Neural progenitor cell (in vitro differentiated cells): ENCODE measurements around the gene IFT81.

ENCODE experiments used
- EZH2 ChIP-seq: fragments of 200-600 bp; sonication (generic); IDR thresholded peaks from 2 replicates; pipeline ENCODE4 v1.6.1; 2017; ENCODE audit warnings: antibody characterized with exemption, mild to moderate bottlenecking, moderate library complexity
- TF ChIP-seq, protein P1 (sequence below): fragments of 200-600 bp; sonication (generic); IDR thresholded peaks from 2 replicates; pipeline ENCODE4 v1.5.1; 2017; ENCODE audit warnings: antibody characterized with exemption, mild to moderate bottlenecking

DNA sequence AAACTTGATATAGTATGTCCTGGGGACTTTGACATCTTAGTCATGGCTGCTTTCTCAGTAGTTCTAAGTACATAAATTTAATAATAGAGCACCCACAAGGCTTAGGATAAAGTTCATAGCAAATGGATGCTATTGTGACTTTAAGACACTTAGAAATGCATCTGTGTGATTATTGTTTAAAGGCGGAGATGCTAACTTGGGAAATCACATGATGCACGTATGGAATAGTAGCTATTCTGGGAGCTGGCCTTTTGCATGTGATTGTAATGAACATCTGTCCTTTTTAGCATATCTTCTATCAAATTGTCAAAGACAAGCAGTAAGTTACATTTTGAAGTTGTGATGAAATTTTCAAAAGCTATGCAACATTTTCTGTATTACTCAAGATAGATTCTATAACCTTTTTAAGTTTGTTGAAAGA lies 110.2 kb downstream of the IFT81 start:
- TF ChIP-seq, protein P1, sequence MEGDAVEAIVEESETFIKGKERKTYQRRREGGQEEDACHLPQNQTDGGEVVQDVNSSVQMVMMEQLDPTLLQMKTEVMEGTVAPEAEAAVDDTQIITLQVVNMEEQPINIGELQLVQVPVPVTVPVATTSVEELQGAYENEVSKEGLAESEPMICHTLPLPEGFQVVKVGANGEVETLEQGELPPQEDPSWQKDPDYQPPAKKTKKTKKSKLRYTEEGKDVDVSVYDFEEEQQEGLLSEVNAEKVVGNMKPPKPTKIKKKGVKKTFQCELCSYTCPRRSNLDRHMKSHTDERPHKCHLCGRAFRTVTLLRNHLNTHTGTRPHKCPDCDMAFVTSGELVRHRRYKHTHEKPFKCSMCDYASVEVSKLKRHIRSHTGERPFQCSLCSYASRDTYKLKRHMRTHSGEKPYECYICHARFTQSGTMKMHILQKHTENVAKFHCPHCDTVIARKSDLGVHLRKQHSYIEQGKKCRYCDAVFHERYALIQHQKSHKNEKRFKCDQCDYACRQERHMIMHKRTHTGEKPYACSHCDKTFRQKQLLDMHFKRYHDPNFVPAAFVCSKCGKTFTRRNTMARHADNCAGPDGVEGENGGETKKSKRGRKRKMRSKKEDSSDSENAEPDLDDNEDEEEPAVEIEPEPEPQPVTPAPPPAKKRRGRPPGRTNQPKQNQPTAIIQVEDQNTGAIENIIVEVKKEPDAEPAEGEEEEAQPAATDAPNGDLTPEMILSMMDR, result no peak
- no peak for TF ChIP-seq EZH2
